ENCODE measurements around the gene GUCD1. TPM values are rescaled to one million over a fixed set of nuclear protein-coding genes. Genes with fewer than 3 reads are reported as not detected.

Gene GUCD1
- total and polyA plus RNA-seq, 2 of the 13 experiments (the other 11 are each of a cell fraction or from before 2014, with no cell fraction given), result 128 to 245 TPM

- TF ChIP-seq ZBTB7B (CRISPR knock-in tag; IDR thresholded peaks at IDR 0.05) (peak; percentile 75), THAP7 (CRISPR knock-in tag; IDR thresholded peaks at IDR 0.05) (0 out of 2 replicates have a peak, but pooled peaks have one; percentile 39), SMC3 (IDR thresholded peaks at IDR 0.05; ENCODE audit: low read length) (no peak), CENPX (CRISPR knock-in tag; IDR thresholded peaks at IDR 0.05) (no peak), ZFP41 (CRISPR knock-in tag; IDR thresholded peaks at IDR 0.05; ENCODE audit: borderline replicate concordance) (peak; percentile 45; the same call in 1 of the 2 replicates), CHD4 (IDR thresholded peaks at IDR 0.05; ENCODE audit: borderline replicate concordance, low read length) (peak; percentile 47; the same call in 1 of the 2 replicates), CBX2 (IDR thresholded peaks at IDR 0.05; ENCODE audit: low read depth, low read length) (no peak; the same call in 1 of the 2 replicates), CBX2 (CRISPR knock-in tag; IDR thresholded peaks at IDR 0.05; ENCODE audit: low read depth) (no peak), XBP1 (CRISPR knock-in tag; IDR thresholded peaks at IDR 0.05) (0 out of 2 replicates have a peak, but pooled peaks have one; percentile 61), FOXO1 (CRISPR knock-in tag; IDR thresholded peaks at IDR 0.05) (peak; percentile 77), BRCA1 (CRISPR knock-in tag; IDR thresholded peaks at IDR 0.05) (0 out of 2 replicates have a peak, but pooled peaks have one; percentile 42), U2AF1 (optimal IDR thresholded peaks at IDR 0.05; ENCODE audit: low read depth, low read length) (peak; percentile 94), ZNF703 (CRISPR knock-in tag; IDR thresholded peaks at IDR 0.05; ENCODE audit: borderline replicate concordance) (peak; percentile 73; the same call in 1 of the 2 replicates), CENPT (CRISPR knock-in tag; IDR thresholded peaks at IDR 0.05; ENCODE audit: low read depth) (no peak), NR2F6 (IDR thresholded peaks at IDR 0.05) (no peak), NR2F6 (CRISPR knock-in tag; IDR thresholded peaks at IDR 0.05) (peak; percentile 70), ZNF484 (CRISPR knock-in tag; IDR thresholded peaks at IDR 0.05; ENCODE audit: borderline replicate concordance, low read depth) (no peak), PATZ1 (CRISPR knock-in tag; IDR thresholded peaks at IDR 0.05) (peak; percentile 68), ZNF644 (CRISPR knock-in tag; IDR thresholded peaks at IDR 0.05; ENCODE audit: low read depth) (no peak), BRF2 (CRISPR knock-in tag; IDR thresholded peaks at IDR 0.05) (peak; percentile 92; the same call in 1 of the 2 replicates), NFRKB (IDR thresholded peaks at IDR 0.05) (no peak), ZNF720 (CRISPR knock-in tag; IDR thresholded peaks at IDR 0.05) (no peak), TMF1 (CRISPR knock-in tag; IDR thresholded peaks at IDR 0.05; ENCODE audit: low read depth) (no peak), CEBPB (IDR thresholded peaks at IDR 0.05; ENCODE audit: borderline replicate concordance, low read depth, low read length) (no peak), GABPA (IDR thresholded peaks at IDR 0.05; ENCODE audit: low read depth, low read length) (peak; percentile 92), GABPA (CRISPR knock-in tag; IDR thresholded peaks at IDR 0.05; ENCODE audit: low read depth) (peak; percentile 96), CCDC6 (CRISPR knock-in tag; IDR thresholded peaks at IDR 0.05) (peak; percentile 85), TOE1 (CRISPR knock-in tag; IDR thresholded peaks at IDR 0.05) (peak; percentile 90)
- TF ChIP-seq, protein P1, sequence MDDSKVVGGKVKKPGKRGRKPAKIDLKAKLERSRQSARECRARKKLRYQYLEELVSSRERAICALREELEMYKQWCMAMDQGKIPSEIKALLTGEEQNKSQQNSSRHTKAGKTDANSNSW (CRISPR knock-in tag; IDR thresholded peaks at IDR 0.05; ENCODE audit: borderline replicate concordance), result peak; percentile 72; the same call in 1 of the 2 replicates
Measured at GRCh38 chr22:24555165-24556039, 464 bp upstream of the GUCD1 start, which contains the start of gene SNRPD3 (continued).
